Right lobe of liver (tissue), 6 donors: ENCODE results near the gene CD47. TPM values are rescaled to one million over a fixed set of nuclear protein-coding genes. Genes with fewer than 3 reads are reported as not detected.

Experiments used
- ATAC-seq, 4 donors: fragments of 200-7000 bp; cut with Tn5 transposase; one replicate each; pipeline ENCODE4 v1.9.1; 2020; ENCODE audit warnings: mild to moderate bottlenecking in 4 of 4, moderate library complexity in 4 of 4
- DNase-seq, 3 donors: peaks; one replicate each; pipeline ENCODE4 v3.0.0-alpha.2; 2020
- H3K27ac ChIP-seq, 3 donors: fragments of 200-600 bp; one replicate each; pipeline ENCODE4 v1.8.0; 2022
- H3K27me3 ChIP-seq, 2 donors: fragments of 200-600 bp; one replicate each; pipeline ENCODE4 v1.8.0; 2022
- H3K36me3 ChIP-seq, 4 donors: fragments of 200-600 bp; sonication (generic) in 1 of 4; one replicate each; pipeline versions ENCODE4 v1.5.1 to v1.8.0; 2017 to 2022; ENCODE audit warnings: control low read depth in 1 of 4
- H3K4me1 ChIP-seq, 4 donors: fragments of 200-600 bp; sonication (generic) in 1 of 4; one replicate each; pipeline versions ENCODE4 v1.5.1 to v1.8.0; 2017 to 2022; ENCODE audit warnings: control low read depth in 1 of 4
- H3K4me3 ChIP-seq, 3 donors: fragments of 200-600 bp; one replicate each; pipeline ENCODE4 v1.8.0; 2022
- H3K9me3 ChIP-seq, 4 donors: fragments of 200-600 bp; sonication (generic) in 1 of 4; one replicate each; pipeline versions ENCODE4 v1.5.1 to v1.8.0; 2017 to 2022; ENCODE audit warnings: control low read depth in 1 of 4
- CTCF ChIP-seq, 4 donors: fragments of 200-600 bp in 3 of 4; fragments of 450-650 bp in 1 of 4; IDR thresholded peaks; one replicate each; pipeline versions ENCODE4 v1.5.1 to v1.8.0; 2016 to 2022; ENCODE audit warnings: antibody characterized with exemption in 4 of 4, mild to moderate bottlenecking in 2 of 4
- POLR2A ChIP-seq: fragments of 450-650 bp; IDR thresholded peaks from one replicate; pipeline ENCODE4 v1.6.1; 2017; ENCODE audit warnings: antibody characterized with exemption, mild to moderate bottlenecking
- WGBS: methylation state at CpG from one replicate; pipeline ENCODE4 v1.1.6; 2018; ENCODE audit warnings: low coverage, low lambda C conversion rate; ENCODE audit not compliant: insufficient coverage; ENCODE audit errors: missing lambda C conversion rate; 5-methylcytosine and 5-hydroxymethylcytosine counted together
- intact Hi-C, 2 donors: fragments of 100-400 bp; cut with DNase I; formaldehyde crosslinking; loops; one replicate each; pipeline versions ENCODE4 v1.11.2 to v1.14.1; 2022
- total RNA-seq, 6 experiments: library from RNA; depleted of rRNA in 2 of 6; stranded (reverse); fragments of >200 nt in 2 of 6; fragmentation: NEBNext Ultra II Directional in 3 of 6; extraction: Animal tissue kit (Norgen Biotek cat#: 25700) in 3 of 6; gene quantifications; one replicate each; pipeline versions ENCODE4 v1.1.0 to v1.2.4, GENCODE V29; 2016 to 2023
- donor health status: DM: no; HTN: yes; CAD: no.
- donor health status: DM: no; HTN: no; CAD: no.
- donor health status: DM: no; HTN: no; CAD: no.
- donor health status: DM: no; HTN: yes; CAD: no.
- donor health status: DM: no; HTN: yes; CAD: no.

The CD47 gene
- total RNA-seq, 6 experiments from 2014 or later, result 19.5 to 42.3 (median 26.5) TPM

- no peaks in the 10 kb centered on the region for H3K36me3 ChIP-seq
- H3K27ac ChIP-seq, result no peak overlapping the region
- 86% methylated on average over 3 of the region's 3 CpGs for WGBS
- H3K4me3 ChIP-seq, result no peak overlapping the region
- no peaks in the 10 kb centered on the region for H3K27me3 ChIP-seq
- ATAC-seq (no peak), DNase-seq (no peak)
- TF ChIP-seq CTCF (IDR thresholded peaks at IDR 0.05) (no peak), POLR2A (no peak)
- peaks cover 0 to 13% (median 5%) of the 10 kb centered on the region in 4 donors for H3K4me1 ChIP-seq
- H3K9me3 ChIP-seq, result no peaks in the 10 kb centered on the region
- intact Hi-C loops, result no loop called here
Observed at GRCh38 chr3:108092501-108092900, 1.7 kb upstream of the CD47 start.

GRCh38 chr3:108091498-108092250 is 843 bp upstream of the CD47 start:
- H3K4me3 ChIP-seq, result peak overlapping the region; percentile 76 to 84 (median 83)
- H3K27ac ChIP-seq, result peak overlapping the region; percentile 87 to 92 (median 89)
- H3K27me3 ChIP-seq, result no peaks in the 10 kb centered on the region
- TF ChIP-seq POLR2A (no peak), CTCF (IDR thresholded peaks at IDR 0.05) (peak in 2 of 4 donors; percentile 7 to 9)
- no peaks in the 10 kb centered on the region for H3K36me3 ChIP-seq
- peaks cover 0 to 13% (median 5%) of the 10 kb centered on the region in 4 donors for H3K4me1 ChIP-seq
- intact Hi-C loops, result no loop called here
- H3K9me3 ChIP-seq, result no peaks in the 10 kb centered on the region
- WGBS, result 25% methylated on average over 10 of the region's 41 CpGs
- DNase-seq (peak in 1 of 3 donors; percentile 64), ATAC-seq (peak; percentile 28 to 43 (median 36))

DNA sequence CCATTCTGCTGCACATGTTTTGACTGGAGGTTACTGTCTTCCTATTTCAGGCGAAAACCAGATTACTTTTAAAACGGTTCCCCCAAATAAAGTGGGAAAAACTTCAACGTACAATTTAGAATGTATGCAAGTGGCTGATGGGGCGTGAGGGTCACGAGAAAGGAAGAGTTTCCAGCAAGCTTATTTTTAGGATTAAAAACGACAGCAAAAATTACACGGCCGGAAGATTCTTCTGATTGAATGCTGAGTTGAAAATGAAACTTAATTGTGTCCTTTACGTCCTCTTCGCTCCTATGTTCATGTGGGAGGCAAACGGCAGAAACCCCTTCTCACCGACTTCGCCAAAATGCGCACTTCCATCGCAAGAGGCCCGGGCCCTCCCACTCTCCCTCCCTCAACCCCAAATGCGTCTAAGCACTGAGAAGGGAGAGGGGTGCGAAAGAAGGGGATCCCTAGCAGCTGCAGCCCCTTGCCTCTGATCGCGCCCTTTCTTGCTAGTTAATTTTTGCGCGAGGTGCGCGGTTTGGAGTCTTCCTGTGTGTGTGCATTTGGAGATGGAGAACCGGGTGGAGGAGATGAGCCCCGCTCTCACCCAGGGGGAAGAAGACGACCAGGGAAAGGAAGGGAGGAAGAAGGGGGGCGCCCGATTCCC is 656 bp downstream of the CD47 start:
- H3K4me3 ChIP-seq, result peak overlapping the region; percentile 76 to 84 (median 83)
- no peaks in the 10 kb centered on the region for H3K36me3 ChIP-seq
- no peaks in the 10 kb centered on the region for H3K9me3 ChIP-seq
- ATAC-seq, result peak; percentile 5 to 25 (median 22)
- no peaks in the 10 kb centered on the region for H3K27me3 ChIP-seq
- intact Hi-C loops, result no loop called here
- peaks cover 0 to 13% (median 5%) of the 10 kb centered on the region in 4 donors for H3K4me1 ChIP-seq
- peak in 2 of 3 donors; percentile 43 to 55 for DNase-seq
- peak overlapping the region; percentile 87 to 92 (median 89) for H3K27ac ChIP-seq
- under 1% methylated on average over 21 of the region's 29 CpGs for WGBS
- TF ChIP-seq POLR2A (no peak), CTCF (IDR thresholded peaks at IDR 0.05) (no peak)

GRCh38 chr3:108089579-108089978 is 1.3 kb downstream of the CD47 start:
- 7% methylated on average over 10 of the region's 10 CpGs for WGBS
- H3K4me3 ChIP-seq, result peak overlapping the region; percentile 76 to 84 (median 83)
- H3K27me3 ChIP-seq, result no peaks in the 10 kb centered on the region
- peak overlapping the region; percentile 87 to 92 (median 89) for H3K27ac ChIP-seq
- H3K36me3 ChIP-seq, result no peaks in the 10 kb centered on the region
- H3K4me1 ChIP-seq, result peaks cover 0 to 13% (median 5%) of the 10 kb centered on the region in 4 donors
- TF ChIP-seq POLR2A, result no peak
- no peak for TF ChIP-seq CTCF (IDR thresholded peaks at IDR 0.05)
- ATAC-seq, result no peak
- no peaks in the 10 kb centered on the region for H3K9me3 ChIP-seq
- intact Hi-C loops, result no loop called here
- no peak for DNase-seq
